Neutrophil (primary cell): Measurements from ENCODE around the gene UBAC2.

ENCODE experiments used
- H3K27ac ChIP-seq: fragments of 200-600 bp; sonication (generic); 2 replicates; pipeline ENCODE4 v1.5.1; 2016; ENCODE audit warnings: mild to moderate bottlenecking, moderate library complexity
- H3K27me3 ChIP-seq: fragments of 200-600 bp; sonication (generic); 2 replicates; pipeline ENCODE4 v1.6.0; 2016; ENCODE audit warnings: mild to moderate bottlenecking
- H3K36me3 ChIP-seq: fragments of 200-600 bp; sonication (generic); 2 replicates; pipeline ENCODE4 v1.5.1; 2017
- H3K4me1 ChIP-seq, 2 experiments: fragments of 200-600 bp in 1 of 2; sonication (generic) in 1 of 2; 1 replicate in 1 of 2; 2 replicates in 1 of 2; pipeline versions ENCODE4 v1.5.1 to v1.6.1; 2013 to 2016; ENCODE audit warnings: low read depth in 1 of 2, low read length in 1 of 2, mild to moderate bottlenecking in 1 of 2, moderate library complexity in 1 of 2; ENCODE audit not compliant: control insufficient read depth in 1 of 2, insufficient read depth in 1 of 2
- H3K4me3 ChIP-seq, 2 experiments: fragments of 200-600 bp in 1 of 2; sonication (generic) in 1 of 2; 1 replicate in 1 of 2; 2 replicates in 1 of 2; pipeline ENCODE4 v1.5.1; 2013 to 2016; ENCODE audit warnings: low read depth in 1 of 2, low read length in 1 of 2, mild to moderate bottlenecking in 1 of 2, moderate library complexity in 1 of 2
- H3K9me3 ChIP-seq: fragments of 200-600 bp; sonication (generic); 2 replicates; pipeline ENCODE4 v1.5.1; 2016
- TF ChIP-seq, protein P1 (sequence below): fragments of 200-600 bp; sonication (generic); IDR thresholded peaks from 2 replicates; pipeline ENCODE4 v1.5.1; 2016; ENCODE audit warnings: antibody characterized with exemption

The UBAC2 gene

DNA sequence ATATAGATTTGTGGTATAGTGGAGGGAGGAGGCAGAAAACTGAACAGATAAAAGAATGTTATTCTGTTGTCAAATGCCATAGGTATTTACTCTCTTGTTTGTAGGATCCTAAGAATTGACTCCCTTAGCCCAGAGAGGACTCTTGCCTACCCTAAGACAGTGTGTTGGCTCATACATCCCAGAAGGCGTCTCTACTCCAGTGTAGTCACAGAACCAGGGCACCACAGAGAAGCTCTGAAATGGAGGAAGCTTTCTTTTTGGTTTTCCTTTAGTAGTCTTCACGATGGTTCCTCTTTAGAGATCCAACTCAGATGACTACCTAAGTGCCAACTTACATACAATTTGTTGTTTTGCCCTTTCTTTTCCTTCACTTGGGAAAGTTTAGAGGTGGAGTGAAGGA is 92.5 kb downstream of the UBAC2 start:
- peaks cover 34 to 38% of the 10 kb centered on the region in 2 experiments for H3K4me1 ChIP-seq
- H3K27me3 ChIP-seq = no peaks in the 10 kb centered on the region
- peak overlapping the region; percentile 75 for H3K27ac ChIP-seq
- H3K9me3 ChIP-seq = no peaks in the 10 kb centered on the region
- TF ChIP-seq, protein P1, sequence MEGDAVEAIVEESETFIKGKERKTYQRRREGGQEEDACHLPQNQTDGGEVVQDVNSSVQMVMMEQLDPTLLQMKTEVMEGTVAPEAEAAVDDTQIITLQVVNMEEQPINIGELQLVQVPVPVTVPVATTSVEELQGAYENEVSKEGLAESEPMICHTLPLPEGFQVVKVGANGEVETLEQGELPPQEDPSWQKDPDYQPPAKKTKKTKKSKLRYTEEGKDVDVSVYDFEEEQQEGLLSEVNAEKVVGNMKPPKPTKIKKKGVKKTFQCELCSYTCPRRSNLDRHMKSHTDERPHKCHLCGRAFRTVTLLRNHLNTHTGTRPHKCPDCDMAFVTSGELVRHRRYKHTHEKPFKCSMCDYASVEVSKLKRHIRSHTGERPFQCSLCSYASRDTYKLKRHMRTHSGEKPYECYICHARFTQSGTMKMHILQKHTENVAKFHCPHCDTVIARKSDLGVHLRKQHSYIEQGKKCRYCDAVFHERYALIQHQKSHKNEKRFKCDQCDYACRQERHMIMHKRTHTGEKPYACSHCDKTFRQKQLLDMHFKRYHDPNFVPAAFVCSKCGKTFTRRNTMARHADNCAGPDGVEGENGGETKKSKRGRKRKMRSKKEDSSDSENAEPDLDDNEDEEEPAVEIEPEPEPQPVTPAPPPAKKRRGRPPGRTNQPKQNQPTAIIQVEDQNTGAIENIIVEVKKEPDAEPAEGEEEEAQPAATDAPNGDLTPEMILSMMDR = no peak
- H3K4me3 ChIP-seq = no peak overlapping the region
- no peaks in the 10 kb centered on the region for H3K36me3 ChIP-seq

DNA sequence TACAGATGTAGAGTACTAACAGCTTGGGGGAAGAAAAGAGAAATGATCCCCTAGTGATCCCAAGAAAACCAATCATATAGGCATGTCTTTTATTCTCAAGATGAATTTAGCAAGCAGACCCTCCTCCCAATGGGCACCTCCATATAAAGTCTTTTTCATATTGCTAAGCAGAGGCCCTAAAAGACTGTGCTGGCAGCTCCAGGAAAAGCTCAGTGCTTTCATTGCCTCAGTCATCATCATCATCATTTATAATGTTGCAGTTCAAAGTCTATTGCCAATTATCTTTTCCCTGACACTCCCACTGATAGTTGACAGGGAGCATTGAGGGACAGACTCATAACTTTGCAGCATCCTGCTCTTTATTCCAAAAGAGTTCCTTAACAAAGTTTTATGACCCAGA is 93.5 kb downstream of the UBAC2 start:
- Histone ChIP-seq H3K4me1 (peaks cover 23 to 31% of the 10 kb centered on the region in 2 experiments), H3K27ac (no peak overlapping the region)

DNA sequence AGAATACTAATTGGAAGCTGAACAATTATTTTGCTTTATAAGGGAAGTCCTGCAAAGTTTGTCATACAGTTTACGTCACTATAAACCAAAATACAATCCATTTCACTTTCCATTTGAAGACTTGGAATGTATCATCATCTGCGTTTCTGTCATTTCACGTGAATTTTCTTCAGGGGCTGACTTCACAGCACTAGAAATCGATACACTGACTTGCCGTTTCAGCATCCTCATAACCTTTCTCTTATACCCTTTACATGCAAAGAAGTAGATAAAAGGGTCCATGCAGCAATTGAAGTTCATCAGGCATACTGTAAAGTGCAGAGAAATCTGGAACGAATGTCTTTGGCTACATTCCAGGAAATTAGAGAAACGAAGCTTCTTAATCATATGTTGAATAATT is 94.3 kb downstream of the UBAC2 start:
- H3K4me3 ChIP-seq = no peak overlapping the region
- H3K27me3 ChIP-seq = no peaks in the 10 kb centered on the region
- TF ChIP-seq, protein P1 = no peak
- H3K9me3 ChIP-seq = no peaks in the 10 kb centered on the region
- H3K36me3 ChIP-seq = no peaks in the 10 kb centered on the region
- peaks cover 20 to 27% of the 10 kb centered on the region in 2 experiments for H3K4me1 ChIP-seq
- H3K27ac ChIP-seq = no peak overlapping the region

More for the DNA sequence above, 93.5 kb downstream of the UBAC2 start:
- Histone ChIP-seq H3K4me3 (no peak overlapping the region), H3K27me3 (no peaks in the 10 kb centered on the region), H3K36me3 (no peaks in the 10 kb centered on the region), H3K9me3 (no peaks in the 10 kb centered on the region)
- TF ChIP-seq, protein P1 = no peak

DNA sequence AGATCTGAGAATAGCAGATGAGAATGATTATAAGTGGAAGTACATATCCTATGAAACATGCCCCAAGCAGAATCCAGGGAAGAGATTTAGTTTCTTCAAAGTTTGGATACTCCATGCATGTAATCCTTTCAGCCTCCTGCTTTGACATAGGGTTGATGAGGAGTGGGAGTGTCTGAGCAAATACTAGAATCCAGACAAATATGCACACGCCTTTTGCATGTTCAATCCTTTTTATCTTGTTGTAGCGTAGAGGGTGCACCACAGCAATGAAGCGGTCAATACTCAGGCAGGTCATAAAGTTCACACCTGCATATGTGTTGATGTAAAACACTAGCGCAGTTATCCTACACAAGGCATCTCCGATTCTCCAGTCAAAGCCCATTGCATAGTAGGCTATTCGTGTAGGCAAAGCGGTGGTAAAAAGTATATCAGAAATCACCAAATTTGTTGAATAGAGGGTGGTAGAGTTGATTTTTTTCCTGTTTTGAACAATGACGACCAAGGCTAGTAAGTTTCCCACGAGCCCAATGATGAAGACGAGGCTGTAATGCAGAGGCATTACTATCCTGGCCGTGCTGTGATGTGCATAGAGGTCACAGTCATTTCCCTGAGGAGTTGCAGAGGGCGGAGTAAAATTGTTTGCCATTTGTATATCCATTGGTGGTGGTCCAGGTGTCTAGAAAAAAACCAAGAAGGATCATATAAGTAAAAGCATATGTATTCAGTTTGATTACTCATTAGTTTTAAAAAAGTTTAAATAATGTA is 95.0 kb downstream of the UBAC2 start:
- Histone ChIP-seq H3K4me3 (no peak overlapping the region), H3K9me3 (no peaks in the 10 kb centered on the region), H3K27me3 (no peaks in the 10 kb centered on the region), H3K36me3 (no peaks in the 10 kb centered on the region), H3K4me1 (peaks cover 13 to 21% of the 10 kb centered on the region in 2 experiments), H3K27ac (no peak overlapping the region)
- TF ChIP-seq, protein P1 = no peak

DNA sequence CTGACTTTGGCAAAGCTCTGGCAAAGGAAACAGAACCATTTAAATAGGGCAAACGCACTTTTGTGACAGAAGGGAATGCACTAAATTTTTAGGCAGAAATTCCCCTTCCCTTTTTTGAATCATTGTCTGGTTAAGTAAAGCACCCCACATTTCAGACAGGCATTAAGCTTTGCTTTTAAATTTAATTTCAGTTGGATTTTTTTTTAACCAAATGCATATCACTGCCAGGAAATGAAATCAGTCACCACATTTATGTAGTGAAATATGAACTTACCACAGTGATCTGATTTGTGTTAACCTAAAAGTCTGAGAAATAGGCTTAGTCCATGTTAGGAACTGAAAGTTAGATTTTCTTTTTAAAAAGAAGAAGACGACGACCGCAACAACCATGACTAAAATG is 95.7 kb downstream of the UBAC2 start:
- Histone ChIP-seq H3K27me3 (no peaks in the 10 kb centered on the region), H3K27ac (no peak overlapping the region), H3K9me3 (no peaks in the 10 kb centered on the region), H3K4me3 (no peak overlapping the region), H3K4me1 (peaks cover 9 to 25% of the 10 kb centered on the region in 2 experiments), H3K36me3 (no peaks in the 10 kb centered on the region)
- TF ChIP-seq, protein P1 = no peak
